ENCODE measurements around the gene CCDC57. TPM values are rescaled to one million over a fixed set of nuclear protein-coding genes. Genes with fewer than 3 reads are reported as not detected.

CCDC57 gene
- total and polyA plus RNA-seq, 2 experiments from 2014 or later = 10.6 to 15.3 TPM

- Histone ChIP-seq H3K79me2 (ENCODE audit: insufficient read depth) (no peaks in the 10 kb centered on the region), H3K27ac (no peak overlapping the region), H2AFZ (no peak overlapping the region), H3K9me3 (ENCODE audit: low read depth) (no peaks in the 10 kb centered on the region), H3K9me2 (ENCODE audit: insufficient read depth) (no peaks in the 10 kb centered on the region), H3K4me3 (no peak overlapping the region), H3K27me3 (replicated peaks; ENCODE audit: insufficient read depth) (no peaks in the 10 kb centered on the region), H3F3A (ENCODE audit: insufficient read depth) (no peaks in the 10 kb centered on the region), H3K4me1 (ENCODE audit: insufficient read depth) (0 out of 2 replicates have a peak, but pooled peaks cover under 1% of the 10 kb centered on the region), H4K20me1 (ENCODE audit: insufficient read depth) (no peaks in the 10 kb centered on the region), H3K36me3 (ENCODE audit: low read depth) (no peaks in the 10 kb centered on the region), H3K4me2 (ENCODE audit: unreplicated experiment) (no peak overlapping the region), H3K9ac (no peak overlapping the region)
- TF ChIP-seq EZH2 (IDR thresholded peaks at IDR 0.05; ENCODE audit: insufficient read depth, poor library complexity, severe bottlenecking) = no peak
- TF ChIP-seq EZH2phosphoT487 (IDR thresholded peaks at IDR 0.05; ENCODE audit: insufficient read depth, low read depth) = no peak
- WGBS, 2 experiments (ENCODE audit: low coverage in 1 of 2, low lambda C conversion rate in 2 of 2, missing lambda C conversion rate in 2 of 2) = 93 to 98% methylated on average over 9 of the region's 9 CpGs
- DNase-seq = no peak
- in situ Hi-C loops (cut with MboI) = no loop called here
These were observed 97.8 kb downstream of the CCDC57 start for GRCh38 chr17:82114872-82115271.

- TF ChIP-seq EZH2 (IDR thresholded peaks at IDR 0.05; ENCODE audit: insufficient read depth, poor library complexity, severe bottlenecking) = no peak
- no peak for TF ChIP-seq EZH2phosphoT487 (IDR thresholded peaks at IDR 0.05; ENCODE audit: insufficient read depth, low read depth)
- no peak overlapping the region for H3K4me3 ChIP-seq
- no peak overlapping the region for H3K27ac ChIP-seq
- DNase-seq = no peak
- H3K9me2 ChIP-seq (ENCODE audit: insufficient read depth) = no peaks in the 10 kb centered on the region
- no peaks in the 10 kb centered on the region for H3K36me3 ChIP-seq (ENCODE audit: low read depth)
- H2AFZ ChIP-seq = no peak overlapping the region
- no peaks in the 10 kb centered on the region for H3K9me3 ChIP-seq (ENCODE audit: low read depth)
- H3K27me3 ChIP-seq (replicated peaks; ENCODE audit: insufficient read depth) = no peaks in the 10 kb centered on the region
- H3K4me1 ChIP-seq (ENCODE audit: insufficient read depth) = no peaks in the 10 kb centered on the region
- no peaks in the 10 kb centered on the region for H3K79me2 ChIP-seq (ENCODE audit: insufficient read depth)
- no peak overlapping the region for H3K4me2 ChIP-seq (ENCODE audit: unreplicated experiment)
- in situ Hi-C loops (cut with MboI) = no loop called here
- no peaks in the 10 kb centered on the region for H3F3A ChIP-seq (ENCODE audit: insufficient read depth)
- WGBS, 2 experiments (ENCODE audit: low coverage in 1 of 2, low lambda C conversion rate in 2 of 2, missing lambda C conversion rate in 2 of 2) = 97 to 98% methylated on average over 9 to 10 of the region's 10 CpGs
- no peaks in the 10 kb centered on the region for H4K20me1 ChIP-seq (ENCODE audit: insufficient read depth)
- H3K9ac ChIP-seq = no peak overlapping the region
These were observed 98.2 kb downstream of the CCDC57 start for GRCh38 chr17:82114447-82114846.

- no peak overlapping the region for H3K27ac ChIP-seq
- 94 to 95% methylated on average over 12 to 13 of the region's 13 CpGs for WGBS, 2 experiments (ENCODE audit: low coverage in 1 of 2, low lambda C conversion rate in 2 of 2, missing lambda C conversion rate in 2 of 2)
- no peaks in the 10 kb centered on the region for H3K36me3 ChIP-seq (ENCODE audit: low read depth)
- H3K9ac ChIP-seq = no peak overlapping the region
- no peak overlapping the region for H2AFZ ChIP-seq
- DNase-seq = no peak
- H3K79me2 ChIP-seq (ENCODE audit: insufficient read depth) = no peaks in the 10 kb centered on the region
- no peaks in the 10 kb centered on the region for H3K9me2 ChIP-seq (ENCODE audit: insufficient read depth)
- TF ChIP-seq EZH2 (IDR thresholded peaks at IDR 0.05; ENCODE audit: insufficient read depth, poor library complexity, severe bottlenecking) (no peak), EZH2phosphoT487 (IDR thresholded peaks at IDR 0.05; ENCODE audit: insufficient read depth, low read depth) (no peak)
- H4K20me1 ChIP-seq (ENCODE audit: insufficient read depth) = no peaks in the 10 kb centered on the region
- no peaks in the 10 kb centered on the region for H3K9me3 ChIP-seq (ENCODE audit: low read depth)
- no peaks in the 10 kb centered on the region for H3K4me1 ChIP-seq (ENCODE audit: insufficient read depth)
- H3K27me3 ChIP-seq (replicated peaks; ENCODE audit: insufficient read depth) = no peaks in the 10 kb centered on the region
- H3F3A ChIP-seq (ENCODE audit: insufficient read depth) = no peaks in the 10 kb centered on the region
- no peak overlapping the region for H3K4me2 ChIP-seq (ENCODE audit: unreplicated experiment)
- in situ Hi-C loops (cut with MboI) = no loop called here
- no peak overlapping the region for H3K4me3 ChIP-seq
These were observed 98.7 kb downstream of the CCDC57 start for GRCh38 chr17:82113941-82114340.

GRCh38 chr17:82113422-82113821 lies 99.2 kb downstream of the CCDC57 start:
- Histone ChIP-seq H3K9me2 (ENCODE audit: insufficient read depth) (no peaks in the 10 kb centered on the region), H3K4me1 (ENCODE audit: insufficient read depth) (no peaks in the 10 kb centered on the region), H3K36me3 (ENCODE audit: low read depth) (no peaks in the 10 kb centered on the region), H3K9me3 (ENCODE audit: low read depth) (no peaks in the 10 kb centered on the region), H3K27me3 (replicated peaks; ENCODE audit: insufficient read depth) (no peaks in the 10 kb centered on the region), H3K27ac (no peak overlapping the region), H3K9ac (no peak overlapping the region), H3K4me3 (no peak overlapping the region), H2AFZ (no peak overlapping the region), H3F3A (ENCODE audit: insufficient read depth) (no peaks in the 10 kb centered on the region), H3K79me2 (ENCODE audit: insufficient read depth) (no peaks in the 10 kb centered on the region), H4K20me1 (ENCODE audit: insufficient read depth) (no peaks in the 10 kb centered on the region), H3K4me2 (ENCODE audit: unreplicated experiment) (no peak overlapping the region)
- TF ChIP-seq EZH2phosphoT487 (IDR thresholded peaks at IDR 0.05; ENCODE audit: insufficient read depth, low read depth) (no peak), EZH2 (IDR thresholded peaks at IDR 0.05; ENCODE audit: insufficient read depth, poor library complexity, severe bottlenecking) (no peak)
- in situ Hi-C loops (cut with MboI) = no loop called here
- no peak for DNase-seq
- WGBS, 2 experiments (ENCODE audit: low coverage in 1 of 2, low lambda C conversion rate in 2 of 2, missing lambda C conversion rate in 2 of 2) = 96% methylated on average over 8 to 9 of the region's 9 CpGs

GRCh38 chr17:82112914-82113311 lies 99.7 kb downstream of the CCDC57 start:
- Histone ChIP-seq H3K4me2 (ENCODE audit: unreplicated experiment) (no peak overlapping the region), H3K36me3 (ENCODE audit: low read depth) (no peaks in the 10 kb centered on the region), H3K4me1 (ENCODE audit: insufficient read depth) (no peaks in the 10 kb centered on the region), H3K9me3 (ENCODE audit: low read depth) (no peaks in the 10 kb centered on the region), H3K27ac (no peak overlapping the region), H3K27me3 (replicated peaks; ENCODE audit: insufficient read depth) (no peaks in the 10 kb centered on the region), H3K9me2 (ENCODE audit: insufficient read depth) (no peaks in the 10 kb centered on the region), H2AFZ (no peak overlapping the region), H4K20me1 (ENCODE audit: insufficient read depth) (no peaks in the 10 kb centered on the region), H3F3A (ENCODE audit: insufficient read depth) (no peaks in the 10 kb centered on the region), H3K9ac (no peak overlapping the region), H3K79me2 (ENCODE audit: insufficient read depth) (no peaks in the 10 kb centered on the region), H3K4me3 (no peak overlapping the region)
- in situ Hi-C loops (cut with MboI) = no loop called here
- TF ChIP-seq EZH2 (IDR thresholded peaks at IDR 0.05; ENCODE audit: insufficient read depth, poor library complexity, severe bottlenecking) = no peak
- 90 to 93% methylated on average over 6 of the region's 6 CpGs for WGBS, 2 experiments (ENCODE audit: low coverage in 1 of 2, low lambda C conversion rate in 2 of 2, missing lambda C conversion rate in 2 of 2)
- no peak for DNase-seq
